SK-N-SH (cell line): Measurements from ENCODE around the gene PTPN2.

Experiments
- FOXJ3 ChIP-seq: sonication (generic); formaldehyde crosslinking; IDR thresholded peaks from 2 replicates; pipeline ENCODE4 v1.5.1; 2020; ENCODE audit warnings: mild to moderate bottlenecking, missing genetic modification reagents
- GATA2 ChIP-seq: sonication (generic); formaldehyde crosslinking; IDR thresholded peaks from 2 replicates; pipeline ENCODE4 v1.5.0; 2020; ENCODE audit warnings: mild to moderate bottlenecking, missing genetic modification reagents
- MEF2A ChIP-seq: IDR thresholded peaks from 2 replicates; pipeline ENCODE4 v1.4.0; 2012; ENCODE audit warnings: low read depth, borderline replicate concordance
- MXI1 ChIP-seq: IDR thresholded peaks from 2 replicates; pipeline ENCODE4 v1.6.1; 2012; ENCODE audit warnings: mild to moderate bottlenecking, low read depth, low read length, improper control_type of control experiment
- NFIC ChIP-seq: IDR thresholded peaks from 2 replicates; pipeline ENCODE4 v1.4.0; 2012; ENCODE audit warnings: borderline replicate concordance
- POLR2AphosphoS5 ChIP-seq: IDR thresholded peaks from 2 replicates; pipeline ENCODE4 v1.6.1; 2012; ENCODE audit warnings: low read depth, low read length
- RAD21 ChIP-seq: IDR thresholded peaks from 2 replicates; pipeline ENCODE4 v1.6.1; 2012; ENCODE audit warnings: mild to moderate bottlenecking, low read length
- RFX5 ChIP-seq: IDR thresholded peaks from 2 replicates; pipeline ENCODE4 v1.6.1; 2012; ENCODE audit warnings: mild to moderate bottlenecking, improper control_type of control experiment, low read length
- SIN3A ChIP-seq: IDR thresholded peaks from 2 replicates; pipeline ENCODE4 v1.6.1; 2012; ENCODE audit warnings: low read depth, mild to moderate bottlenecking, low read length, moderate library complexity, borderline replicate concordance
- TAF1 ChIP-seq: IDR thresholded peaks from 2 replicates; pipeline ENCODE4 v1.6.1; 2012; ENCODE audit warnings: low read depth, mild to moderate bottlenecking, low read length, moderate library complexity, borderline replicate concordance
- TCF12 ChIP-seq: IDR thresholded peaks from 2 replicates; pipeline ENCODE4 v1.4.0; 2012
- TF ChIP-seq, protein P1 (sequence below): fragments of 200-600 bp; sonication (generic); IDR thresholded peaks from 2 replicates; pipeline ENCODE4 v1.6.1; 2017; ENCODE audit warnings: antibody characterized with exemption, mild to moderate bottlenecking, moderate library complexity
- TF ChIP-seq, protein P2 (sequence below): IDR thresholded peaks from 2 replicates; pipeline ENCODE4 v1.4.0; 2012; ENCODE audit warnings: low read depth

DNA sequence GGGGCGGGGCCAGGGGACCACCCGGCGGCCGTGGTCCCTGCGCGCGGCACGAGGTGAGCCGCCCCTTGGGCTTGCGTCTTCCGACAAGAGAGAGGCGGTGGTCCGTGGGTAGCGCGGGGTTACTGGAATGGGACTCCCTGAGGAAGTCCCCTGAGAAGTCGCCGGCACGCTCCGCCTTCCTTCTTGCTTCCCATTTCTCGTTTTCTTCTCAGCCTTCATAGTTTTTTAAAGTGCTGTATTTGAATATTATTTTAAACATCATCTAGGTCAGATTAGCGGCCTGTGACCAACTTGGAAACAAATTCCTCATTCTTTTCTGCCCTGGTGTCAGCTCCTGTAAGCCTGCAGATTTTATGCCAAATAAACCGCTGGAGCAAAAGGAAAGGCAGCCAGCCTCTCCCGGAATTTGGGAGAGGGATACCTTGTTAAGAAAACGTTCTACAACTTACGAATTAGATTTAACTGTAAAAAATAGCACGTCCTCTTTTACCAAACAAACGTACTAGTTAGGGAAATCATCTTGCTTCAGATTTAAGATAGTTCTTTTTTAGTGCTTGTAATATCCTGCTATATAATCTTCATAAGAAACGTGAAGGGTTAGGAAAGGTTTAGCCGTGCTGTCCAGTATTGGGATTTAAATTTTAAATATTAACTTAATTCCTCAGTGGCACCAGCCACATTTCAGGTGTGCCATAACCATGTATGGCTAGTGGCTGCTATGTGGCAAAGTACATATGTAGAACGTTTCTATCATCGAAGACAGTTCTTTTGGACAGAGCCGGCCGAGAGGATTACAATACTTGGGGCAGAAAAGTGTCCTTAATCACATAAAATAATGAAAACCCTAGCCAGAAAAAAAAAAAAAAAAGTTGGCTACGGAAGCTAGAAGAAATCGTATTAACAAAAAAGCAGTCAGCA, 628 bp upstream of the PTPN2 start:
- TF ChIP-seq TAF1 (no peak), RAD21 (no peak), SIN3A (no peak), RFX5 (no peak), MXI1 (no peak), FOXJ3 (no peak), POLR2AphosphoS5 (no peak), GATA2 (CRISPR knock-in tag) (no peak), MEF2A (no peak), NFIC (no peak), TCF12 (no peak)
- TF ChIP-seq, protein P1, sequence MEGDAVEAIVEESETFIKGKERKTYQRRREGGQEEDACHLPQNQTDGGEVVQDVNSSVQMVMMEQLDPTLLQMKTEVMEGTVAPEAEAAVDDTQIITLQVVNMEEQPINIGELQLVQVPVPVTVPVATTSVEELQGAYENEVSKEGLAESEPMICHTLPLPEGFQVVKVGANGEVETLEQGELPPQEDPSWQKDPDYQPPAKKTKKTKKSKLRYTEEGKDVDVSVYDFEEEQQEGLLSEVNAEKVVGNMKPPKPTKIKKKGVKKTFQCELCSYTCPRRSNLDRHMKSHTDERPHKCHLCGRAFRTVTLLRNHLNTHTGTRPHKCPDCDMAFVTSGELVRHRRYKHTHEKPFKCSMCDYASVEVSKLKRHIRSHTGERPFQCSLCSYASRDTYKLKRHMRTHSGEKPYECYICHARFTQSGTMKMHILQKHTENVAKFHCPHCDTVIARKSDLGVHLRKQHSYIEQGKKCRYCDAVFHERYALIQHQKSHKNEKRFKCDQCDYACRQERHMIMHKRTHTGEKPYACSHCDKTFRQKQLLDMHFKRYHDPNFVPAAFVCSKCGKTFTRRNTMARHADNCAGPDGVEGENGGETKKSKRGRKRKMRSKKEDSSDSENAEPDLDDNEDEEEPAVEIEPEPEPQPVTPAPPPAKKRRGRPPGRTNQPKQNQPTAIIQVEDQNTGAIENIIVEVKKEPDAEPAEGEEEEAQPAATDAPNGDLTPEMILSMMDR: no peak
- TF ChIP-seq, protein P2, sequence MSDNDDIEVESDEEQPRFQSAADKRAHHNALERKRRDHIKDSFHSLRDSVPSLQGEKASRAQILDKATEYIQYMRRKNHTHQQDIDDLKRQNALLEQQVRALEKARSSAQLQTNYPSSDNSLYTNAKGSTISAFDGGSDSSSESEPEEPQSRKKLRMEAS: no peak
